Stimulated activated CD4-positive, alpha-beta T cell treated with anti-CD3 and anti-CD28 coated beads, Interleukin-12 subunit alpha, Interleukin-12 subunit beta, amount 100 ng/mL, for 48 hours (primary cell): Measurements from ENCODE around the gene BMP8A.
"Not testable (repeated sequence)": the region's sequence is repeated elsewhere in the genome, so short reads cannot be mapped to it uniquely, and the experiment has no call there.

Experiments used
- DNase-seq, 3 donors: peaks; one replicate each; pipeline ENCODE4 v3.0.0-alpha.2; 2020; ENCODE audit warnings: low read depth in 2 of 3, low spot score in 1 of 3

The BMP8A gene

GRCh38 chr1:39481289-39481688 is 10.1 kb upstream of the BMP8A start:
- DNase-seq, result no peak

GRCh38 chr1:39483276-39483675 is 8.2 kb upstream of the BMP8A start:
- DNase-seq, result no peak

- no peak for DNase-seq
These were observed 6.9 kb upstream of the BMP8A start for GRCh38 chr1:39484564-39484963.

GRCh38 chr1:39485046-39485803 is 6.2 kb upstream of the BMP8A start:
- no peak for DNase-seq

GRCh38 chr1:39488012-39488545 is 3.4 kb upstream of the BMP8A start:
- DNase-seq, result no peak

GRCh38 chr1:39488793-39489566 is 2.5 kb upstream of the BMP8A start:
- no peak for DNase-seq

GRCh38 chr1:39489567-39490239 is 1.7 kb upstream of the BMP8A start:
- no peak for DNase-seq

- DNase-seq, result no peak
These were observed 765 bp upstream of the BMP8A start for GRCh38 chr1:39490596-39491145.

- DNase-seq, result not testable (repeated sequence)
These were observed 944 bp downstream of the BMP8A start for GRCh38 chr1:39492118-39493042.

GRCh38 chr1:39493043-39493810 is 1.8 kb downstream of the BMP8A start:
- DNase-seq, result not testable (repeated sequence)

- no peak for DNase-seq
These were observed 3.4 kb downstream of the BMP8A start for GRCh38 chr1:39494671-39495410.

- not testable (repeated sequence) for DNase-seq
These were observed 5.1 kb downstream of the BMP8A start for GRCh38 chr1:39496520-39496919.

- no peak for DNase-seq
These were observed 6.1 kb downstream of the BMP8A start for GRCh38 chr1:39497585-39497984.

- DNase-seq, result not testable (repeated sequence)
These were observed 6.8 kb downstream of the BMP8A start for GRCh38 chr1:39498096-39498710.

GRCh38 chr1:39498821-39499220 is 7.4 kb downstream of the BMP8A start:
- not testable (repeated sequence) for DNase-seq

- no peak for DNase-seq
These were observed 8.2 kb downstream of the BMP8A start for GRCh38 chr1:39499668-39500067.

- no peak for DNase-seq
These were observed 9.5 kb downstream of the BMP8A start for GRCh38 chr1:39500862-39501389.

GRCh38 chr1:39501666-39502065 is 10.2 kb downstream of the BMP8A start:
- DNase-seq, result no peak
